ENCODE results near the gene SMYD3.

- TF ChIP-seq POLR2A (IDR thresholded peaks at IDR 0.05; ENCODE audit: low read depth) (no peak), CTCF (IDR thresholded peaks at IDR 0.05) (no peak), POLR2AphosphoS5 (IDR thresholded peaks at IDR 0.05) (no peak)
These were observed 734.3 kb downstream of the SMYD3 start for GRCh38 chr1:245772739-245773138.
